Epithelial cell of esophagus (primary cell): ENCODE measurements around the gene ZNF529.

Source experiments
- DNase-seq: peaks from one replicate; pipeline ENCODE4 v3.0.0; 2010; ENCODE audit warnings: low read depth
- H3K4me3 ChIP-seq: 2 replicates; pipeline ENCODE4 v1.5.1; 2011; ENCODE audit warnings: mild to moderate bottlenecking, low read length, control low read depth
- CTCF ChIP-seq: IDR thresholded peaks from 2 replicates; pipeline ENCODE4 v1.5.1; 2011; ENCODE audit warnings: low read depth, mild to moderate bottlenecking, low read length, control low read depth, inconsistent platforms; ENCODE audit not compliant: insufficient read depth; ENCODE audit errors: missing control alignments

Gene ZNF529

GRCh38 chr19:36528921-36529518, 44.1 kb downstream of the ZNF529 start:
- DNase-seq: no peak
- TF ChIP-seq CTCF: no peak
- peak overlapping the region; percentile 96 for H3K4me3 ChIP-seq

- peak; percentile 98 for DNase-seq
- peak within 1 kb of the TSS; percentile 96 for H3K4me3 ChIP-seq
- TF ChIP-seq CTCF: no peak
Measured at GRCh38 chr19:36528194-36528920, 44.7 kb downstream of the ZNF529 start, which contains the start of gene ZNF260. TSS of gene ZNF260 (minus strand) at chr19:36528271. CDS start at chr19:36515238, 13,033 bp downstream.

GRCh38 chr19:36527873-36528193, 45.3 kb downstream of the ZNF529 start:
- TF ChIP-seq CTCF: no peak
- no peak for DNase-seq
- peak overlapping the region; percentile 96 for H3K4me3 ChIP-seq

GRCh38 chr19:36527341-36527740, 45.8 kb downstream of the ZNF529 start:
- TF ChIP-seq CTCF: no peak
- DNase-seq: peak; percentile 5
- peak overlapping the region; percentile 96 for H3K4me3 ChIP-seq

- DNase-seq: peak; percentile 19
- no peak overlapping the region for H3K4me3 ChIP-seq
- TF ChIP-seq CTCF: no peak
Measured at GRCh38 chr19:36526581-36526980, 46.5 kb downstream of the ZNF529 start.

GRCh38 chr19:36524617-36525016, 48.5 kb downstream of the ZNF529 start:
- no peak for TF ChIP-seq CTCF
- DNase-seq: no peak
- no peak overlapping the region for H3K4me3 ChIP-seq
